SK-N-SH treated with all-trans-retinoic acid at 6 μM for 48 hours (cell line): ENCODE results near the gene CIBAR2.

ENCODE experiments used
- ARNTL ChIP-seq: fragments of 450-650 bp; formaldehyde crosslinking; IDR thresholded peaks from 2 replicates; pipeline ENCODE4 v1.5.0; 2020; ENCODE audit warnings: low read depth, mild to moderate bottlenecking, moderate library complexity, borderline replicate concordance
- CSDC2 ChIP-seq: fragments of 250-450 bp; sonication (Bioruptor Pico); IDR thresholded peaks from 2 replicates; pipeline ENCODE4 v1.5.0; 2020; ENCODE audit warnings: mild to moderate bottlenecking, moderate library complexity
- ISL1 ChIP-seq: fragments of 250-450 bp; sonication (Bioruptor Pico); IDR thresholded peaks from 2 replicates; pipeline ENCODE4 v2.1.2; 2022; ENCODE audit warnings: mild to moderate bottlenecking, moderate library complexity
- PATZ1 ChIP-seq: fragments of 250-450 bp; sonication (Bioruptor Pico); IDR thresholded peaks from 2 replicates; pipeline ENCODE4 v1.8.0; 2020; ENCODE audit warnings: mild to moderate bottlenecking, moderate library complexity, borderline replicate concordance
- POU6F1 ChIP-seq: fragments of 250-450 bp; sonication (Bioruptor Pico); IDR thresholded peaks from 2 replicates; pipeline ENCODE4 v1.8.0; 2021; ENCODE audit warnings: low read depth, mild to moderate bottlenecking, moderate library complexity, borderline replicate concordance
- PPARA ChIP-seq: fragments of 250-450 bp; sonication (Bioruptor Pico); IDR thresholded peaks from 2 replicates; pipeline ENCODE4 v1.5.0; 2020; ENCODE audit warnings: mild to moderate bottlenecking, borderline replicate concordance
- SNAI2 ChIP-seq: fragments of 250-450 bp; sonication (Bioruptor Pico); IDR thresholded peaks from 2 replicates; pipeline ENCODE4 v1.5.0; 2020; ENCODE audit warnings: mild to moderate bottlenecking, moderate library complexity
- TCF4 ChIP-seq: fragments of 250-450 bp; sonication (Bioruptor Pico); IDR thresholded peaks from 2 replicates; pipeline ENCODE4 v1.8.0; 2021; ENCODE audit warnings: mild to moderate bottlenecking, moderate library complexity, borderline replicate concordance
- ZFP3 ChIP-seq: fragments of 250-450 bp; sonication (Bioruptor Pico); IDR thresholded peaks from 2 replicates; pipeline ENCODE4 v1.5.0; 2020; ENCODE audit warnings: mild to moderate bottlenecking, moderate library complexity
- ZFP30 ChIP-seq: fragments of 450-650 bp; formaldehyde crosslinking; IDR thresholded peaks from 2 replicates; pipeline ENCODE4 v1.5.0; 2022; ENCODE audit warnings: mild to moderate bottlenecking, moderate library complexity
- ZNF565 ChIP-seq: fragments of 450-650 bp; formaldehyde crosslinking; conservative IDR thresholded peaks from 2 replicates; pipeline ENCODE4 v1.5.0; 2020; ENCODE audit warnings: low read depth, mild to moderate bottlenecking, moderate library complexity
- ZNF70 ChIP-seq: fragments of 450-650 bp; formaldehyde crosslinking; IDR thresholded peaks from 2 replicates; pipeline ENCODE4 v1.5.0; 2020; ENCODE audit warnings: mild to moderate bottlenecking, moderate library complexity
- ZNF8 ChIP-seq: fragments of 450-650 bp; formaldehyde crosslinking; IDR thresholded peaks from 2 replicates; pipeline ENCODE4 v1.5.0; 2020; ENCODE audit warnings: mild to moderate bottlenecking, moderate library complexity
- TF ChIP-seq, protein P1 (sequence below): fragments of 250-450 bp; sonication (Bioruptor Pico); IDR thresholded peaks from 2 replicates; pipeline ENCODE4 v1.5.1; 2020; ENCODE audit warnings: low read depth, mild to moderate bottlenecking, moderate library complexity

GRCh38 chr16:85114909-85115567, 2.8 kb upstream of the CIBAR2 start:
- TF ChIP-seq CSDC2 (CRISPR knock-in tag) (no peak), SNAI2 (no peak), PPARA (no peak), PATZ1 (CRISPR knock-in tag) (no peak), TCF4 (CRISPR knock-in tag) (no peak), ZNF8 (CRISPR knock-in tag) (no peak), ZFP30 (CRISPR knock-in tag) (no peak), ZNF70 (CRISPR knock-in tag) (no peak), ZFP3 (CRISPR knock-in tag) (no peak), POU6F1 (CRISPR knock-in tag) (no peak), ARNTL (CRISPR knock-in tag) (no peak), ZNF565 (CRISPR knock-in tag) (no peak), ISL1 (no peak)
- TF ChIP-seq, protein P1, sequence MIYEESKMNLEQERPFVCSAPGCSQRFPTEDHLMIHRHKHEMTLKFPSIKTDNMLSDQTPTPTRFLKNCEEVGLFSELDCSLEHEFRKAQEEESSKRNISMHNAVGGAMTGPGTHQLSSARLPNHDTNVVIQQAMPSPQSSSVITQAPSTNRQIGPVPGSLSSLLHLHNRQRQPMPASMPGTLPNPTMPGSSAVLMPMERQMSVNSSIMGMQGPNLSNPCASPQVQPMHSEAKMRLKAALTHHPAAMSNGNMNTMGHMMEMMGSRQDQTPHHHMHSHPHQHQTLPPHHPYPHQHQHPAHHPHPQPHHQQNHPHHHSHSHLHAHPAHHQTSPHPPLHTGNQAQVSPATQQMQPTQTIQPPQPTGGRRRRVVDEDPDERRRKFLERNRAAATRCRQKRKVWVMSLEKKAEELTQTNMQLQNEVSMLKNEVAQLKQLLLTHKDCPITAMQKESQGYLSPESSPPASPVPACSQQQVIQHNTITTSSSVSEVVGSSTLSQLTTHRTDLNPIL (CRISPR knock-in tag), result no peak
